A673 (cell line): ENCODE data around the gene NECAB2. TPM values are rescaled to one million over a fixed set of nuclear protein-coding genes. Genes with fewer than 3 reads are reported as not detected.

ENCODE experiments used
- BruUV-seq: library from RNA; stranded (reverse); fragments of 400-500 nt; replicated peaks from 2 replicates; lab custom pipeline; 2021; lab: Mats Ljungman, UMichigan
- CTCF ChIA-PET: fragments of 300-600 bp; sonication (Branson Sonifier 250); formaldehyde crosslinking; loops from one replicate; lab custom pipeline; 2022; ENCODE audit warnings: antibody characterized with exemption; lab: Charles Lee
- POLR2A ChIA-PET: fragments of 300-600 bp; sonication (Branson Sonifier 250); formaldehyde crosslinking; loops from one replicate; lab custom pipeline; 2022; ENCODE audit warnings: antibody characterized with exemption; ENCODE audit not compliant: low non-redundant PET; lab: Charles Lee
- DNase-seq: peaks from one replicate; pipeline ENCODE4 v3.0.0-alpha.2; 2015; ENCODE audit warnings: low spot score
- H3K27ac ChIP-seq: fragments of 200-600 bp; sonication (generic); 2 replicates; pipeline ENCODE4 v1.5.1; 2016; ENCODE audit warnings: mixed run types, low read depth, mild to moderate bottlenecking, mixed read lengths, antibody characterized with exemption, low read length; ENCODE audit not compliant: poor library complexity, severe bottlenecking
- H3K27me3 ChIP-seq: fragments of 200-600 bp; sonication (generic); replicated peaks from 2 replicates; pipeline ENCODE4 v1.6.1; 2017; ENCODE audit warnings: mixed run types, low read depth, mild to moderate bottlenecking, mixed read lengths, antibody characterized with exemption, low read length; ENCODE audit not compliant: insufficient read depth, poor library complexity
- H3K36me3 ChIP-seq: fragments of 200-600 bp; sonication (generic); 2 replicates; pipeline ENCODE4 v1.6.1; 2016; ENCODE audit warnings: mixed run types, mild to moderate bottlenecking, mixed read lengths, antibody characterized with exemption, low read length; ENCODE audit not compliant: insufficient read depth, poor library complexity, severe bottlenecking
- H3K4me1 ChIP-seq: fragments of 200-600 bp; sonication (generic); 2 replicates; pipeline ENCODE4 v1.6.1; 2017; ENCODE audit warnings: mixed run types, mild to moderate bottlenecking, mixed read lengths, antibody characterized with exemption, low read length; ENCODE audit not compliant: insufficient read depth, poor library complexity, severe bottlenecking
- H3K4me3 ChIP-seq: fragments of 200-600 bp; sonication (generic); 2 replicates; pipeline ENCODE4 v1.5.1; 2016; ENCODE audit warnings: low read depth, mixed run types, mild to moderate bottlenecking, mixed read lengths, low read length; ENCODE audit not compliant: poor library complexity, severe bottlenecking
- H3K9me3 ChIP-seq: fragments of 200-600 bp; sonication (generic); 2 replicates; pipeline ENCODE4 v1.6.1; 2016; ENCODE audit warnings: mixed run types, low read depth, mild to moderate bottlenecking, mixed read lengths, antibody characterized with exemption, low read length; ENCODE audit not compliant: poor library complexity, severe bottlenecking
- EZH2 ChIP-seq: fragments of 200-600 bp; sonication (generic); IDR thresholded peaks from 2 replicates; pipeline ENCODE4 v1.6.1; 2017; ENCODE audit warnings: borderline replicate concordance, low read depth, mild to moderate bottlenecking, mixed read lengths, antibody characterized with exemption, low read length; ENCODE audit not compliant: poor library complexity, severe bottlenecking
- intact Hi-C: fragments of 100-400 bp; cut with micrococcal nuclease; formaldehyde crosslinking; loops from one replicate; pipeline ENCODE4 v1.10.0; 2022; ENCODE audit not compliant: unreplicated experiment
- total RNA-seq: library from RNA; stranded (reverse); gene quantifications from 2 replicates; pipeline ENCODE4 v1.2.3, GENCODE V29; 2021
- TF ChIP-seq, protein P1 (sequence below): fragments of 300-800, 200-600 bp; sonication (generic); conservative IDR thresholded peaks from 2 replicates; pipeline ENCODE4 v1.5.1; 2017; ENCODE audit warnings: low read depth, mild to moderate bottlenecking, antibody characterized with exemption, low read length, moderate library complexity, mixed read lengths

Gene NECAB2
- total RNA-seq, 1 experiment from 2014 or later, result 0.80 TPM

DNA sequence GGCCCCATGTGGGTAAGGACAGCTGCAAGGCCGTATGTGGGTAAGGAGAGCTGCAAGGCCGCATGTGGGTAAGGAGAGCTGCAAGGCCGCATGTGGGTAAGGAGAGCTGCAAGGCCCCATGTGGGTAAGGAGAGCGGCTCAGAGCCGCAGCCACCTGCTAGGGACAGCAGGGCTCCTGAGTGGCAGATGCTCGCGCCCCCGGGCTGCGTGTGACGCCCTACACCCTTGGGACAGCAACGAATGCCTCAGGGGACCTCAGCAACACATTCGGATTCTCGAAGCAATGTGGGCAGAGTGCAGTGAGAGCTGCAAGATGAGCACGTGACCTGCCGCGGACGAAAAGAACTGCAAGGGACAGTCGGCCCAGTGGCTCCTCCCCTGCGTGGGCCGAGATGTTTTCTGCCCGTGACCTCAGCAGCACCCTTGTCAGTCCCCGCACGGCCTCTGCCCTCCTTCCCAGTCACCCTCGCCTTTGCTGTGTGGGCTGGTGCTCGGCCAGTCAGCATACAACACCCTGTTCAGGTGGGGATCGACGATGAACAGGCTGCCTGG lies 84.1 kb downstream of the NECAB2 start:
- CTCF ChIA-PET, result no interaction called here
- no TSS peak for BruUV-seq
- no peak overlapping the region for H3K4me3 ChIP-seq
- H3K9me3 ChIP-seq, result no peaks in the 10 kb centered on the region
- no peak overlapping the region for H3K27ac ChIP-seq
- TF ChIP-seq EZH2, result no peak
- TF ChIP-seq, protein P1, sequence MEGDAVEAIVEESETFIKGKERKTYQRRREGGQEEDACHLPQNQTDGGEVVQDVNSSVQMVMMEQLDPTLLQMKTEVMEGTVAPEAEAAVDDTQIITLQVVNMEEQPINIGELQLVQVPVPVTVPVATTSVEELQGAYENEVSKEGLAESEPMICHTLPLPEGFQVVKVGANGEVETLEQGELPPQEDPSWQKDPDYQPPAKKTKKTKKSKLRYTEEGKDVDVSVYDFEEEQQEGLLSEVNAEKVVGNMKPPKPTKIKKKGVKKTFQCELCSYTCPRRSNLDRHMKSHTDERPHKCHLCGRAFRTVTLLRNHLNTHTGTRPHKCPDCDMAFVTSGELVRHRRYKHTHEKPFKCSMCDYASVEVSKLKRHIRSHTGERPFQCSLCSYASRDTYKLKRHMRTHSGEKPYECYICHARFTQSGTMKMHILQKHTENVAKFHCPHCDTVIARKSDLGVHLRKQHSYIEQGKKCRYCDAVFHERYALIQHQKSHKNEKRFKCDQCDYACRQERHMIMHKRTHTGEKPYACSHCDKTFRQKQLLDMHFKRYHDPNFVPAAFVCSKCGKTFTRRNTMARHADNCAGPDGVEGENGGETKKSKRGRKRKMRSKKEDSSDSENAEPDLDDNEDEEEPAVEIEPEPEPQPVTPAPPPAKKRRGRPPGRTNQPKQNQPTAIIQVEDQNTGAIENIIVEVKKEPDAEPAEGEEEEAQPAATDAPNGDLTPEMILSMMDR, result no peak
- H3K36me3 ChIP-seq, result peaks cover 15% of the 10 kb centered on the region
- POLR2A ChIA-PET, result no interaction called here
- no peaks in the 10 kb centered on the region for H3K4me1 ChIP-seq
- no peak for DNase-seq
- intact Hi-C loops, result no loop called here
- H3K27me3 ChIP-seq, result no peaks in the 10 kb centered on the region

Other genes with a start within 250 kb of the NECAB2 start
- gene HSBP1, start 160.3 kb upstream of the NECAB2 start, total RNA-seq, result 163 and 175 TPM in 2 replicates
- gene MLYCD, start 69.1 kb upstream of the NECAB2 start, total RNA-seq, result 2.0 and 2.5 TPM in 2 replicates
- 1.2 and 2.4 TPM in 2 replicates for gene OSGIN1, start 15.0 kb upstream of the NECAB2 start, total RNA-seq
- not detected in 2 replicates for gene SLC38A8, start 74.6 kb downstream of the NECAB2 start, total RNA-seq
- 76.9 and 82.0 TPM in 2 replicates for gene MBTPS1, start 148.7 kb downstream of the NECAB2 start, total RNA-seq
- gene HSDL1, start 176.9 kb downstream of the NECAB2 start, total RNA-seq, result 45.6 and 46.7 TPM in 2 replicates
- gene DNAAF1, start 177.1 kb downstream of the NECAB2 start, total RNA-seq, result not detected in 2 replicates
- gene TAF1C, start 218.8 kb downstream of the NECAB2 start, total RNA-seq, result 58.0 and 58.4 TPM in 2 replicates
- gene ADAD2, start 222.9 kb downstream of the NECAB2 start, total RNA-seq, result not detected in 2 replicates